Fibroblast of mammary gland (primary cell): ENCODE measurements around the gene MRPL36.

ENCODE experiments used
- DNase-seq: peaks from one replicate; pipeline ENCODE4 v3.0.0-alpha.2; 2010; ENCODE audit warnings: low read depth
- H3K4me3 ChIP-seq: 2 replicates; pipeline ENCODE4 v1.5.1; 2011; ENCODE audit warnings: low read depth, mild to moderate bottlenecking, low read length, moderate library complexity; ENCODE audit not compliant: control insufficient read depth
- CTCF ChIP-seq: conservative IDR thresholded peaks from 2 replicates; pipeline ENCODE4 v1.5.1; 2011; ENCODE audit warnings: low read depth, low read length, inconsistent platforms; ENCODE audit not compliant: control insufficient read depth, insufficient read depth

Gene MRPL36

GRCh38 chr5:1754531-1755220 is 45.0 kb downstream of the MRPL36 start:
- DNase-seq: no peak
- H3K4me3 ChIP-seq: no peak overlapping the region
- TF ChIP-seq CTCF: no peak

GRCh38 chr5:1753490-1753889 is 46.1 kb downstream of the MRPL36 start:
- DNase-seq: no peak
- H3K4me3 ChIP-seq: no peak overlapping the region
- no peak for TF ChIP-seq CTCF

- DNase-seq: no peak
- no peak for TF ChIP-seq CTCF
- no peak overlapping the region for H3K4me3 ChIP-seq
Observed at GRCh38 chr5:1752881-1753280, 46.8 kb downstream of the MRPL36 start.

GRCh38 chr5:1751864-1752822 is 47.5 kb downstream of the MRPL36 start:
- TF ChIP-seq CTCF: no peak
- DNase-seq: no peak
- no peak overlapping the region for H3K4me3 ChIP-seq

GRCh38 chr5:1751026-1751863 is 48.4 kb downstream of the MRPL36 start:
- no peak for TF ChIP-seq CTCF
- DNase-seq: no peak
- no peak overlapping the region for H3K4me3 ChIP-seq

- no peak overlapping the region for H3K4me3 ChIP-seq
- DNase-seq: no peak
- TF ChIP-seq CTCF: no peak
Observed at GRCh38 chr5:1750469-1750868, 49.2 kb downstream of the MRPL36 start.
